ENCODE measurements around the gene HK1. TPM values are rescaled to one million over a fixed set of nuclear protein-coding genes. Genes with fewer than 3 reads are reported as not detected.

HK1 gene
- total and polyA plus RNA-seq, 10 donors: 19.0 to 108 (median 63.4) TPM

DNA sequence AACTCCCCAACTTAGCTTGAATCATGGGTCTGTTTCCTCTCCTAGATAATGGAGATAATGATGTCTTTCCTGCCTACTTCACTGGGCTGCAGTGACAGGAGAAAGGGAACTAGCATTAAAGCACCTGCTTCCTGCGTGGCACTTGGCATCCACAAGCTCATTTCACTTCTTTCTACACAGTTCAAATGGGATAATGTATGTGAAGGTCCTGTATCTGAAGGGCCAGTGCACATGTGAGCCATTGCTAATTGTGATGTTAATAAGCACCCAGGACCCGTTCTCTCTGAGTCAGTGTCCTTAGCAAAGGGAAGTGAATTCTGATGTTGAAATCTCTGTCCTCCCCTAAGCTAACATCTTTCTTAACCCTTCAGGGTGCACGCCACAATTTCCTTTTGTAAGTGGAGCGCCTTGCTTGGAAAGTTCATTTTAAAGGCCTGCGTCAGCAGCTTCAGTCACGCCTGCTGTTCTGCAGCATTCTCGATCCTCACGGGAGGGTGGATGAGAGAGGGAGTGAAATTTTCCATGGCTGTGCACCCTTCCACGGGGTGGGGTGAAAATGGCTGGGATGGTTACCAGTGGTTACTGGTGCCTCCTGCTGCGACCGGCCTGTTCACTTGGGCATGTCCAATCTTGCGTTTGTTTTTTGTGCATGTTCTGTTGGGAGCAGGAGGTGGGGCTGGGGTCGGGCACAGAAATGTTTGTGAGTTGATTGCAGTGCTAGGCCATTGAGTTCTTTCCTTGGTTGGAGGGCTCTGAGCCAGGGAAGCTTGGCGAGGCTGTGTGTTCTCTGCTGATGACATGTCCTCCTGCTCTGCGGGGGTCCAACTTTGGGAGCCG lies 59.2 kb downstream of the HK1 start:
- Histone ChIP-seq H3K4me1 (peaks cover 31 to 98% (median 70%) of the 10 kb centered on the region in 6 donors), H3K9me3 (no peaks in the 10 kb centered on the region), H3K36me3 (peaks cover 0 to 11% (median 2%) of the 10 kb centered on the region in 6 donors), H3K27ac (peak overlapping the region in 6 of 8 donors; percentile 17 to 83 (median 68)), H3K27me3 (replicated peaks in 1 of 7) (no peaks in the 10 kb centered on the region), H3K4me3 (peak overlapping the region in 1 of 8 donors; percentile 29)
- DNase-seq: no peak
- WGBS, 5 donors: 54 to 61% (median 55%) methylated on average over 12 to 16 of the region's 16 CpGs
- intact Hi-C loops (cut with DNase I; ENCODE audit: low total_unique reads): no loop called here
- TF ChIP-seq POLR2A (IDR thresholded peaks at IDR 0.05): no peak
- TF ChIP-seq POLR2AphosphoS5 (IDR thresholded peaks at IDR 0.05): peak in 1 of 3 donors; percentile 46

GRCh38 chr10:69338133-69338456 lies 59.8 kb downstream of the HK1 start:
- Histone ChIP-seq H3K4me3 (peak overlapping the region in 1 of 8 donors; percentile 29), H3K36me3 (peaks cover 0 to 5% (median 0%) of the 10 kb centered on the region in 6 donors), H3K4me1 (peaks cover 31 to 97% (median 67%) of the 10 kb centered on the region in 6 donors), H3K9me3 (no peaks in the 10 kb centered on the region), H3K27me3 (replicated peaks in 1 of 7) (no peaks in the 10 kb centered on the region), H3K27ac (peak overlapping the region in 5 of 8 donors; percentile 2 to 83 (median 73))
- intact Hi-C loops (cut with DNase I; ENCODE audit: low total_unique reads): no loop called here
- DNase-seq: no peak
- TF ChIP-seq CTCF (IDR thresholded peaks at IDR 0.05 in 8 of 11, conservative IDR thresholded peaks at IDR 0.05 in 3 of 11) (no peak), POLR2AphosphoS5 (IDR thresholded peaks at IDR 0.05) (no peak), POLR2A (IDR thresholded peaks at IDR 0.05) (no peak)
- WGBS, 5 donors: 83 to 96% (median 85%) methylated on average over 1 to 8 of the region's 8 CpGs

DNA sequence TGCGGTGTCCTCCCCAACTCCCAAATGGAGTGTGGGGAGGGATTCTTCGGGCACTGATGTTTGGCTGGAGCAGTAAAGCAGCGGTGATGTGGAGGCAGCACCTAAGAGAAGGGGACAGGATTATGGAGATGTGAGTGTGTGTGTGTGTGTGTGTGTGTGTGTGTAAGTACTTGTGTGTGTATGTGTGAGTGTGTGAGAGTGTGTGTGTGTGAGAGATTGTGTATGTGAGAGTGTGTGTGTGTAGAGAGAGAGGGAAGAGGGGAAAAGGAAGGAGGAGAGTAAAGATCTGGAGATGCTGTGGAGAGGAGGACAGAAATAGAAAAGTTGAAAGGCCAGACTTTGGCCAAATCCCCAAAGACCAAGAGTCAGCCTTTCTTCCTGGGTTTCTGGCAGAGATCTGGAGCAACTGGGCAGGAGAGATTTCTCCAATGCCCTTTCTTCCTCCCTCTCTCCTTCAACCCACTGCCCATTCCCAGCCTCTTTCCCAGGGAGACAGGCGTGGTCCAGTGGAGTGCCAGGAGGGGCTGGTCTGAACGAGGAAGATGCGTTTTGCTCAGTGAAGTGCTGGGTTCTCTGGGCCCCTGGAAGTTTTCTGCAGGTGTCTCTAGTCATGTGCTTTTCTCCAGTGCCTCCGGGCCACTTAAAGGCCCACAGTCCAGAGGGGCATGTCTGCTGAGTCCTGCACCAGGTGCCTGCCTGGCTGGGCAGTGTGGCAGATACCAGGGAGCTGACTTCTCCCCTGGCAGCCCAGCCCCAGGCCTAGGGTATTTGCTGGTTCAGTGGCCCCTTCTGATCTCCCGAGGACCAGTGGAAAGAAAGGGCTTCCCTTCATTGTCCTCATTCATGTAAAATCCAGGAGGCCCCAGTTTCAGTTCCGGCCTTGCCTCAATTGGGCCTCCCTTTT lies 60.5 kb downstream of the HK1 start:
- H3K36me3 ChIP-seq: peaks cover 0 to 4% (median 0%) of the 10 kb centered on the region in 6 donors
- peaks cover 31 to 97% (median 60%) of the 10 kb centered on the region in 6 donors for H3K4me1 ChIP-seq
- TF ChIP-seq POLR2AphosphoS5 (IDR thresholded peaks at IDR 0.05): no peak
- no peak for TF ChIP-seq POLR2A (IDR thresholded peaks at IDR 0.05)
- TF ChIP-seq CTCF (IDR thresholded peaks at IDR 0.05 in 8 of 11, conservative IDR thresholded peaks at IDR 0.05 in 3 of 11): no peak
- no peaks in the 10 kb centered on the region for H3K9me3 ChIP-seq
- no peak for DNase-seq
- no peaks in the 10 kb centered on the region for H3K27me3 ChIP-seq (replicated peaks in 1 of 7)
- intact Hi-C loops (cut with DNase I; ENCODE audit: low total_unique reads): no loop called here
- 76 to 88% (median 83%) methylated on average over 8 to 9 of the region's 9 CpGs for WGBS, 5 donors
- H3K27ac ChIP-seq: peak overlapping the region in 4 of 8 donors; percentile 53 to 83 (median 76)
- no peak overlapping the region for H3K4me3 ChIP-seq

DNA sequence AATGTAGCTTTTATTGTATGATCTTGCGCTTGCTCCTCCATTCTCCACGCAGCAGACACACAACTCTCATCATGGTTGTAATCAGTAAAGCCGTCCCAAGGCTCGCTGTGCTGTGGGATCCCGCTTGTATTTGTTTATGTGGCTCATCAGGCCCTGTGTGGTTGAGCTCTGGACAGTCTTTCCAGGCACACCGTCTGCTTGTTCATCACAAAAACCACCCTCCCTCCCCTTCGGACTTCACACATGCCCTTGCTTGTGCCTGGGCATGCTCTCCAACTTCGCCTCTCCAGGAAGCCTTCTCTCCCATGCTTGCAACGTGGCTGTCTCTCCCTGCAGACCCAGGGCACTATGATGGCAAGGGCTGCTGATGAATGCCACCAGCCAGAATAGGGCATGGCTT lies 62.4 kb downstream of the HK1 start:
- WGBS, 5 donors: 87 to 95% (median 94%) methylated on average over 9 of the region's 9 CpGs
- Histone ChIP-seq H3K9me3 (no peaks in the 10 kb centered on the region), H3K4me1 (peaks cover 30 to 97% (median 58%) of the 10 kb centered on the region in 6 donors), H3K27me3 (replicated peaks in 1 of 7) (no peaks in the 10 kb centered on the region), H3K4me3 (no peak overlapping the region), H3K27ac (no peak overlapping the region), H3K36me3 (peaks cover 0 to 23% (median 2%) of the 10 kb centered on the region in 6 donors)
- TF ChIP-seq POLR2A (IDR thresholded peaks at IDR 0.05) (no peak), POLR2AphosphoS5 (IDR thresholded peaks at IDR 0.05) (no peak)
- DNase-seq: no peak
- intact Hi-C loops (cut with DNase I; ENCODE audit: low total_unique reads): no loop called here
